Left renal pelvis (tissue), 4 donors: ENCODE measurements around the gene PACS1. TPM values are rescaled to one million over a fixed set of nuclear protein-coding genes. Genes with fewer than 3 reads are reported as not detected.

ENCODE experiments used
- DNase-seq, 4 donors: peaks; one replicate each; pipeline ENCODE4 v3.0.0-alpha.2; 2013; ENCODE audit warnings: low read depth in 4 of 4, low spot score in 3 of 4
- polyA plus RNA-seq, 4 donors: library from polyadenylated mRNA; unstranded; fragments of 120-200 nt; gene quantifications; one replicate each; pipeline ENCODE4 v1.2.1, GENCODE V29; 2013; ENCODE audit not compliant: insufficient read length in 4 of 4

Gene PACS1
- polyA plus RNA-seq, 4 donors, result 43.6 to 60.4 (median 49.3) TPM

DNA sequence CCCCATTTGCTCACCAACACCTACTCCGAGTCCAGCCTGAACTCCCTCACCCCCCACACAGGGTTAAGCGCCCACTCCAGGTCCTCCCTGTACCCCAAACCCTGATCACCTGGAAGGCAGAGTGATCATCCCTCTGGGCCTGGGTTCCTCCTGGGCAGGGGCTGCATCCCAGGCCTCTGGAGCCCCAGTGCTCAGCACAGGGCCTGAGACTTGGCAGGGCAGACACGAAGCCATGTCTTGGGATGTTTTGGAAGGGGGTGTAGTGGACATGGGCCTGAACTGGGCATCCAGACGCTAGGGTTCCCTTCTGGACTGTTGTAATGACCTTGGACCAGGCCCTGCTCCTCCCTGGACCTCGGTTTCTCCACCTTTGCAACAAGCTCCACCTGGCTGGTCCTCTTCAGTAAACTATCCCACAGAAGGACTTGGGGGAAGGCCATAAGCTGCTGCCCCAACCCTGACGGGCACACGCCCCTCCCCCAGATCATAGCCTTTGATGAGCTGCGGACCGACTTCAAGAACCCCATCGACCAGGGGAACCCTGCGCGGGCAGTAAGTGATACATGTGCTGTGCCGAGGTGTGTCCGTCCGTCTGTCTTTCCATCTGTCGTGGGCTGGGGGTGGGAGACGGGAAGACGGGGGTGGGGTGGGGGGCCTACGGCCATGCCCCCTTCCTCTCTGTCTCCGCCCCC, 211.8 kb downstream of the PACS1 start:
- no peak for DNase-seq

DNA sequence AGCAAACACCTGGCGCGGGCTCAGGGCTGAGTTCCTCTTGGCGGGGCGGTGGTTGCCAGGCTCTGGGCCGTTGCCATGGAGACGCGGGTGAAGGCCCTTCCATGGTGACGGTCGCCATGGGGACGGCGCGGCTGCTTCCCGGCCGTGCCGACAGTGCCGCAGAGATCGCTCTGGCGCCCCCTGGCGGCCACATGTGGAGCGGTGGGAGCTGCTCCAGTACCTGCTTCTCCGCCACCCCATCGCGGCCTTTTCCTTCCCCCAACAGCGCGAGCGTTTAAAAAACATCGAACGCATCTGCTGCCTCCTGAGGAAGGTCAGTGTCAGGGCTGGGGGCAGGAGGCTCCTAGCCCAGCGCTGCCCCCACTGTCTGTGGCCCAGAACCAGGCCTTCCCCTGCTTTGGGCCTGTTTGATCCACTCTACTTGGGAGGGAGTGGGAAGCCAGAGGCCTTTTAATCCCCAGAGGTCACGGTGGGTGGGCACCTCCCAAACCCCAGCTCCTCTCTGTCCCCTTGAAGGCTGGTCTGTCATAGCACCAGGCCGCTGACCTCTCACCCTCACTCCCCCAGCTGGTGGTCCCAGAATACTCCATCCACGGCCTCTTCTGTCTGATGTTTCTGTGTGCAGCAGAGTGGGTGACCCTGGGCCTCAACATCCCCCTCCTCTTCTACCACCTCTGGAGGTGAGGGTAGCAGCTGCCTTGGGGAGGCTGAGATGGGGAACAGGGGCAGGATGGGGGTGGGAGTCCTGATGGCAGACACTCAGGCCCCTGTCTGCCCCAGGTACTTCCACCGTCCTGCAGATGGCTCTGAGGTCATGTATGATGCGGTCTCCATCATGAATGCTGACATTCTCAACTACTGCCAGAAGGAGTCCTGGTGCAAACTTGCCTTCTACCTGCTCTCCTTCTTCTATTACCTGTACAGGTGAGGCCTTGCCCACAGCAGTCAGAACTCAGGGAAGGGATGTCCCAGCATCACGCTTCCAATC, 212.7 kb downstream of the PACS1 start:
- peak; percentile 83 to 94 (median 90) for DNase-seq

DNA sequence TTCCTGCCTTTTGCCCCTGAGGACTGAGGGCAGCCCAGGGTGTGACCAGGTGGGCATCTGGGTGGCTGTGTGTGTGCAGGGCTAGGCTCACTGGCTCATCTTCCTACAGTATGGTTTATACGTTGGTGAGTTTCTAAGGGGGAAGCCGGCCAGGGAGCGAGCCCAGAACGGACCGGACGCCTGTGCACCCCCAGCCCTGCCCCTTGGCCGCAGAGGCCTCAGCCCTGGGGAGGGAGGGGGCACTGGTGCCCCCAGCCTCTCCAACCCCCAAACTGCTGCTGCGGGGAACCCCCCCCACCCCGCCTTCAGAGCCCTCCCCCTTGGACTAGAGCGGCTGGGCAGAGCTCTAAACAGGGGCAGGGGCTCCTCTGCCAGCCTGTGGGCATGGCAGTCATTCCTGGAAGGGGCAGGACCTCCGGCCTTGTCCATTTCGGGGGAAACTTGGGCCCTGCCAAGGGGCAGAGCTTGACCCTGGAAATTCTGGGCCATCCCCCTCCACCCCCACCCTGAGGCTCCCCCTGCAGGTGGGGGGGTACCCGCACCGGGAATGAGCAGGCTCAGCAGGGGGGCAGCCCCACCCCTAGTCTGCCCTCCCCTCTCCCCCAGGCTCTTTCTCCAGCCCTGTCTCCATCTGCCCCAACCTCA, 213.5 kb downstream of the PACS1 start:
- DNase-seq, result no peak

DNA sequence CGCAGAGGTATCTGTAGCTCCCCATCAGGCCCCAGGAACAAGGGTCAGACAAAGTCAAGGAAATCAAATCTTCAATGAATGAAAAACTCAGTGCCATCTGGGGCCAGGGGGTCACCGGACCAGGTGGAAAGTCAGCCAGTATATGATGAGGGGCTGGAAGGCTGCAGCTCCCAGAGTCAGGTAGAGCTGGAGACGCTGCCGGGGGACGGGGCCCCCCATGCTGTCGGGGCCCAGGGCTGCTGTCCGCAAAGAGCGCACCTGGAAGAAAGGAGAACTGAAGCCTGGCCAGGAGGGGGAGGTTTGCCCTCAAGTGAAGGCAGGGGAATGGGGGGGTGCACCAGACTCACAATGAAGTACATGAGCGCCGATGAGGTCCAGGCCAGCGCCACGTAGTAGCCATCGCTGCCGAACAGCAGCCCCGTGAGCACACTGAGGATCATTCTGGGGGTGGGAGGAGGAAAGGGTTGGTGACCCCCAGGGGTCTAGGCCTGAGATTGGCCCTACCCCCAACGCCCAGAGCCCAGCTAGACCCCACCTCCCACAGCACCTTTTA, 214.5 kb downstream of the PACS1 start:
- no peak for DNase-seq

DNA sequence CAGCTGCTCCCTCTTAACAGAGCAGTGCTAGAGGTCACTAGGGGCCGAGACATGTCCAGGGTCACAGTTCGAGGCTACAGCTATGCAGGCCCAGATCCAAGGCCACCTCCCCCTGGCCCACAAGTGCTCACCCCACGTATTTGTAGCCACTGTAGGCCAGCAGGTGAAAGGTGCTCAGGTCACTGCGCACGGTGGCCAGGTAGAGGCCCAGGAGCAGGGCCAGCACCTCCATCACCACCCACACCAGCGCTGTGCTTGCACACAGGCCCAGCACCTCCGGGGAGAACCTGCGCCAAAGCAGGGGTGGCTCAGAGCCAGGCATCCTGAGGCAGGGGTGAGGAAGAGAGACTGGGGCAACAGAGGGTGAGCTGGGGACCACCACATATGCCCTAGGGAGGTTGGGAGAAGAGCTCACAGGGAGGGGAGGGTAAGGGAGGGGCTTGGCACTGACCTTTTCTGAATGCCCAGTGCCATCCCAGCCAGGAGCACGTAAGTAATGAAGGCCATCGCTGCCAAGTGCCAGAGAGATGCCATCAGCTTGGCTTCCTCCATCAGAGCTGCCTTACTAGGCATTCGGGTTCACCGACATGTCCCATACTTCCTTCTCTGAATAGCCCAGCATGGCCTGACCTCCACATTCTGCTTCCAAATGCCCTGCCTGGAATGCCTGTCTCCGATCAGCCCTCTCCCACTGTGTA, 215.3 kb downstream of the PACS1 start:
- DNase-seq, result no peak

DNA sequence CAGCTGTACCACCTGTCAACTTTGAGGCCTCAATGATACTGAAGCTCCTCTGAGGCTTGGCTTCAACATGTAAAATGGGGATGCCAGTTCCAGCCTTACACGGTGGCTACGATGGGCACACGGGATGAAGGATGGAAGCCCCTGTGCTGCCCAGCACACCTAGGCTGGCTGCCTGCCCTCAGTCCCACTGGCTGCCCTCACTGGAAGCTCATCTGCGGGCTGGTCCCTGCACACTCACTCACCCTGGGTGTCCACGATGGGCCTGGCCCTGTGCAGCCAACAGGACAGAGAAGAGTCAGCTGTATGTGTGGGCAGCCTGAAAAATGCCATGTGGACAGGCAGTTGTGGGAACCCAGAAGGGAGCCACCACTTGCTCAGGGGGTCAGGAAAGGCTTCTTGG, 216.6 kb downstream of the PACS1 start:
- DNase-seq, result no peak

DNA sequence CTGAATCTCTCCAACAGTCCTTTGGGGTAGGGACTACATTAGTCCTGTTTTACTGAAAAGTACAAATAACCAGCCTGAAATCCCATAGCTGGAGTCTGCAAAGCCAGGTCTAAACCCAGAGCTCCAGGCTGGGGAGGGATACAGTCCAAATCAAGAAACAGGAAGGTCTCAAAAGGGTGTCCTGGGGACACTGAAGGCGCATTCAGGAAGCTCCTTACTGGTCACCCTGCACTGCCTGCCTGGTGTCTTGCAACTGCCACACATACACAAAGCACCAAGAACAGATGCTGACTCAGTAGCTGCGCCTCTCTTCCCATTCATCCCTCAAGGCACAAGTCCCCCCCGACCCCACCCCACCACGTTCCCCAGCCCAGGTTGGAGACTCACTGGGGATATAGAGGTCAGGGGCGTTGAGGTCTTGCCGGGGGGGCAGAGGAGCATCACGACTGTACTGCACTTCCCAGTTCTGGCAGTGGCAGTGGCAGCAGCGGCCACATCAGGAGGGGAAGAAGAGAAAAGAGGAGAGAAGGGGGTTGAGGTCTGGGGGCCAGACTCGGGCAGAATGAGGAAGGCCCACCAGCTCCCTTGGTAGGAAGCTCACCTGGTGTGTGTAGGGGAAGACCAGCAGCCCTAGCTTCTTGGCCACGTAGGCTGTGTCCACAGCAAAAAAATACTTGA, 217.3 kb downstream of the PACS1 start:
- no peak for DNase-seq

DNA sequence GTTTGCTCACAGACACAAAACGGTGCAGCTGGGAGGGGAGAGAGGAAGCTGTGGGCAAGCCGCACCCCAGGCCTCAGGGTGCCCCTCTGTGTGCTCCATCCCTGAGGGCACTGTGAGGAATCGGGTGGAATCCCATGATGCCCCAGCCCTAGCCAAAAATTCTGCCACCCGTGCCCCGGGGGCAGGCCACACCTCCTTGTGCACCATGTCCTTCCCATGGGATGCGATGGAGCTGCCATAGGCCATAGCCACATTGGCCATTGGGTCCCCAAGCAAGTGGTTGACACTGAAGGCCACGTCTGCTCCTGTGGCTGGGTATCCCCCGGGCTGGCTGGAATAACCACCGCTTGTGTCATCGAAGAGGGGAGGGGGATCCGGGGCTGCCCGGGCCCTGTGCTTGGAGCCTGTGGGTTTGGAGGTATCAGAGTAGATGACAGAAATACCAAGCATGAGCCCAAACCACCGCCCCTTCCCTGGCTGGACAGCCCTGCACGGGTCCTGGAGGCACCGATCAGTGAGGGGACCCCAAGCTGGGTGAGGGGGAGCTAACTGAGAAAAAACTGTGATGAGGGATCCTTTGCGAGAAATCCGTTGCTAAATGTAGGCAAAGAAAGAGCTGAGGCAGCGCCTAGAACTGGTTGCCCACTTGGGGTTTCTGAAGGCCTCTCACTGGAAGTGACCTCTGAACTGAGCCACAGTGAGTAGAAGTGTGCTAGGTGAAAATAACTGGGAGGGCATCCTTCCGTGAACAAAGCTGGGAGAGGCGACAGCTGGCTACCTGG, 218.0 kb downstream of the PACS1 start:
- DNase-seq, result no peak

DNA sequence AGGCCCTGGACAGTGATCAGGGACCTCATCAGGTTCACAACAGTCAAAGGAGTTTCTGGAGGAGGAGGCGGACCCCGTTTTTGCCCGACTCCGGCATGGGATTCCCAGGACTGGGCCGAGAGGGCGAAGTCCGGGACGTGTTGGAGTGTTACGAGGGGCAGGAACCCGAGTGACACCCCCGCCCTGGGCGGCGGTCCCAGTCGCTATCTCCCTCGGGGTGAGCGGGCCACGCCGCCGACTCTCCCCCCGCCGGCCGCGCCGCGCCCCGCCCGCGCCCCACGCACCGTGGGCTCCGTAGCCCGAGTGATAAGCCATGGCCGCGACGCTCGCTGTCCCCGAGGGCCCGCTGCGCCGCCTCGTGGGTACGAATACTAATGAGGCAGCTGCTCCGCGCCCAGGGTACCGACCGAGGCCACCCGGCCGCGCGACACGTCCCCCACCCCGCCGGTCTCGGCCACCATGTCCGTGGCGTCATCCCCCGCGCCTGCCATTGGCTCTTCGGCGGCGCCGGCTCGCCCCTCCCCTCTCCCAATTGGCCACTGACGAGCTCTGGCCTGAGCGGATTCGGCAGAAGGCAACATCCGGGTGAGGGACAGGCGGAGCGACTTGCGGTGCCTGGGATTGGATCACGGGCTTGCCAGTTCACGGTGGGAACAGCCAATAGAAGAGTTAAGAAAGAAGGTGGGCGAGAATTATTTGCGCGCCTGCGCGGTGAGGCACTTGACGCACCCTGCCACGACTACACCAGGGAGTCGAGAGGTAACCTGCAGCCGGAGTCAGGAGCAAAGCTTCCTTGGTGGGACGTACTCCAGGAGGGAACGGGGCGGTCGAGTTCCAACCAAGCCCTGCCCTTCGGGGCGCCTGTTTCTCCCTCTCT, 218.8 kb downstream of the PACS1 start, which contains the start of gene YIF1A:
Gene YIF1A, minus strand, starts transcription at position 473 of the 877 bp plus-strand sequence. Its CDS starts 158 bp downstream, at position 315.
- DNase-seq, result peak; percentile 94 to 98 (median 96)

DNA sequence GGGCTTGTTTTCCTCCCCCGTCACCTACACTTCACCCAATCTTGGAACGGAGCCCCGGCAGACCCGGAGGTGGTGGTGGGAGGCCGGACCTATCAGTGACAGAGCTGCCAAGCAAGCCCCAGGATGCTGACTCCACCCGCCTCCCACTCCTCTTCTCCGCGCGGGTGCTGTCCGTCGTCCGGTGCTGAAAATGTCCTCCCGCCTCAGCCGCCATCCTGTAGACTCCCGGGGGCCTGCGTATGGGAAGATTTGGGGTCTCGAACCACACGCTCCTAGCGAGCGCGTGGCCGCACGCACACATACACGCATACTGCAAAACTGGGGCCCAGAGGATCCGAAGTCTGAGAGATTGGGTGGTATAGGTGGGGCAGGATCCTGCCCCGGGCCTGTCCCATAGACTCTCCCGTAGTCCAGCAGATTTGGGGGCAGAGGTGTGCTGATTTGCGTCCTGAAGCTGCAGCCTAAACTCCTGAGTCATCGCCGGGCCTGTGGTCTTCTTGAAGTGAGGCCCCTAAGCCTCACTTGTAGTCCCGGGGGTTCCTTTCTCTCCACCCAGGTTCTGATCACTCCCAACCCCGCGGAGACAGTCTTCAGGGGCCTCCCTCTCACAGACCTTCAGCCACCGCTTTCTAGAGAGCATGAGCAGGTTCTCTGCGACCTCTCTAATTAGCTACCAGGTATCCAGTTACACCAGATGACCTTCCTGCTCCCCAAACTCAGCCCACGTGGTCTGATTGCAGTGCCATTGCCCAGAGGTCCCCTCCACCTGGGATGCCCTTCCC, 219.7 kb downstream of the PACS1 start:
- DNase-seq, result peak in 3 of 4 donors; percentile 63 to 65 (median 63)

DNA sequence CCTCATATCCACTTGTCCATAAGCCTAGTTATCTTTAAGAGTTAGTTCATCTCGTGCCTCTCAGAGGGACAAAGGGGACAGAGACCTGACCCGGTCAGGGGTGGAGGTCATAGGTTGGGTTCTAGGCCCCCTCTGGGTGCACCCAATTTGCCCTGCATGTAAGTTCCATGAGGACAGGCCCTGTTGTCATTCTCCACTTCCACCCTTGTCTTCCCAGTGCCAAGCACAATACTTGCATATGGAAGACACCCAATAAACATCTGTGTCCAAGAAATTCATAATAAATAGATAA, 220.2 kb downstream of the PACS1 start:
- DNase-seq, result no peak

DNA sequence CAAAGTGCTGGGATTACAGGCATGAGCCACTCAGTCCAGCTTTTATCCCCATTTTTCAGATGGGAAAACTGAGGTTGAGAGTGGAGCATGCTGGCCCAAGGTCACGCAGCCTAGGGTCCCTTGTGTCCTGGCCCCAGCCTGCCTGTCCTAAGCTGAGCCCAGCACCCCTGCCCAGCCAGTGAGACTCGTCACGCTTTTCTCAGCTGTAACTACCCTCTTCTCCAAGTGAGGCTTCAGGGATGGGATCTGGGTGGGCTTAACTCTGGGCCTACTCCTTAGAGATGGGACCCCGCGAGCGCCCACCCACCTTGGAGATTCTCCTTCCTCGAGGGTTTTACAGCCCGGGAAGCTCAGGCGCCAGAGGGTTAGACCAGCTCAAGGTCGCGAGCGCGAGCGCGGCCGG, 221.2 kb downstream of the PACS1 start:
- DNase-seq, result no peak

DNA sequence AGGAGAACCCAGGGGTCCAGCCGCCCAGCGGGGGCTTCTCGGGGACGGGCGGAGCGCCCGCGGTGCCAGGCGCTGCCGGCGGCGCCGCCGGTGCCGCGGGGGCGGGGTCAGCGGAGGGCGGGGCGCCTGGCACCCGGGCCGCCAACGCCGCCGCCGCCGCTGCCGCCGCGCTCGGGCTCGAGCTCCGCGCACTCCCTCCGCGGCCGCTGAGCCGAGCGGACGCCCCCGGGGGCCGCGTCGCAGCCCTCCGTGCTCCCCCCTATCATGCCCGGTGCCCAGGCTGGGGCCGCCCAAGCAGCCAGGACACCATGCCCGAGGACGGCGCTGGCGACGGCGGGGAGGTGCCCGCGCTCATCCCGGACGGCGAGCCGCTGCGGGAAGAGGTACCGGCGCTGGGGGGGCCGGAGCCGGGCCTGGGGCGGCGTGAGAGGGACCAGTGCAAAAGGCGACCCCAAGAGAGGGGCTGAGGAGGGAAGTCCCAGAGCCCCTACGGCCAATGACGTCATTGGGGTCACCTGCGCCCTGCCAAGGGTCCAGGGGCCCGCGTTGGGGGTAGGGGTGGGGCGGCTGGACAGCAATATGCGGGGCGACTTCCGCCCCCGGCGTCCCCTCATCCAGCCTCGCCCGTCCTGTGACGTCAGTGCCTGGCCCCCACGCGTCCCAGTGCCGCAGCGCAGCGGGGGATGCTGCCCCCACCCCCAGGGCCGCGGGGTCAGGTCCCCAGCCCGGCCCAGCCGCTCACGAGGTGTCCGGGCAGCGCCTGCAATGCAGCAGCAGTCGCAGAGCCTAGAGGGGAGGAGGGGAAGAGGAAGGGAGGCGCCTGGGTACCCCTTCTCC, 221.9 kb downstream of the PACS1 start, which contains the start of gene TMEM151A:
Gene TMEM151A, plus strand, starts transcription at position 189 of the 837 bp plus-strand sequence. Its CDS starts 120 bp downstream, at position 309.
- no peak for DNase-seq

DNA sequence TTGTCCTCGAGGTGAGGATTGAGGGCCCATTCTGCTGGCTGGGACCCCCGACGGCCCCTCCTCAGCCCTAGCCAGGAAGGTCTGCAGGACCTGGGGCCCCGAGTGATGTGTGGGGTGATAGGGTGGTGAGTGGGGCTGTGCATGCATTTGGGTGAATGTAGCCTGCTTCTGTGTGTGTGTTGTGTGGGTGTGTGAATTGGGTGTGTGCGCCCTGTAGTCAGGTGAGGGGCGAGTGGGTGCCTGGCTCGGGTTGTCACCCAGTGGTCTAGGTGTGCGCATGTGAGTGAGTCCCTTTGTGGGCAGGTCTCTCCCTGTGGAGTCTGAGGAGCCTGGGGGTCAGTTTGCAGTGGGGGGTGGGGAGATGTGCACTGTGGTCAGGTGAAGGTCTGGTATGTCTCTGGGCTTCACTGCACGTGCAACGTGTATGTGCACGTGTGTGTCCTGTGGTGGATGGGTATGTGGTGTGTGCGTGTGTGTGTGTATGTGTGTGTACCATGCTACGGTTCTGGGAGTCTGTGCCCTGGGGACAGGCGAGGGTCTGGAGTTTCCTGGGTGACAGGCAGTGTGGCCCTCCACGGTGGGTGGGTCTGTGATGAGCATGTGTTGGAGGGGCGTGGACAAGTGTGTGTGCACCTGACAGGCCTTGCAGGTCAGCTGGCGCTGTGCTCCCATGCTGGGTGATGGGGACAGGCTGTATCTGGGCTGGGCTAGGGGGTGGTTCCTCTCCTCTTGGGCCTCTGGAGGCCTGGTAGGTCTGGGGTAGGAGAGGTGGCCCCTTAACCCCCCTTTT, 222.7 kb downstream of the PACS1 start:
- no peak for DNase-seq

DNA sequence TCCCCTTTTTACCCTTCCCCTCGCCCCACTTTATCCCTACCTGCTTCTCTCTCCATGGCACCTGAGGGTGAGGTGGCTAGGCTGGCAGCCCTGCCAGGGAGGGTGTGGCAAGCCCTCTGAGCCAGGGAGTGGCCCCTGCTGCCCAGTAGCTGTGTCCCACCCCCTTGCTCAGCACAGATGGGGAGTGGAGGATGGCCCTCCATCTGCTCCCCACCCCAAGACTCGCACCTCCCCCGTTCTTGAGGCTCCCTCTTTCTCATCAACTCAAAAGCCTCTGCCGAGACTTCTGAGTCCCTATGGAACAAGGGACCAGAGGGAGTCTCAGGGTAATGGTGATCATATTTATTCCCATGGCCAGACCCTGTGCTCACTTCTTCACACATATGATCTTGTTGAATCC, 223.3 kb downstream of the PACS1 start:
- DNase-seq, result no peak
